GM21381 (cell line): ENCODE measurements around the gene SMYD3.

Experiments
- ATAC-seq: cut with Tn5 transposase; IDR thresholded peaks from one replicate; pipeline ENCODE4 v1.9.1; 2021; ENCODE audit warnings: mild to moderate bottlenecking, moderate library complexity; ENCODE audit not compliant: unreplicated experiment

The SMYD3 gene

DNA sequence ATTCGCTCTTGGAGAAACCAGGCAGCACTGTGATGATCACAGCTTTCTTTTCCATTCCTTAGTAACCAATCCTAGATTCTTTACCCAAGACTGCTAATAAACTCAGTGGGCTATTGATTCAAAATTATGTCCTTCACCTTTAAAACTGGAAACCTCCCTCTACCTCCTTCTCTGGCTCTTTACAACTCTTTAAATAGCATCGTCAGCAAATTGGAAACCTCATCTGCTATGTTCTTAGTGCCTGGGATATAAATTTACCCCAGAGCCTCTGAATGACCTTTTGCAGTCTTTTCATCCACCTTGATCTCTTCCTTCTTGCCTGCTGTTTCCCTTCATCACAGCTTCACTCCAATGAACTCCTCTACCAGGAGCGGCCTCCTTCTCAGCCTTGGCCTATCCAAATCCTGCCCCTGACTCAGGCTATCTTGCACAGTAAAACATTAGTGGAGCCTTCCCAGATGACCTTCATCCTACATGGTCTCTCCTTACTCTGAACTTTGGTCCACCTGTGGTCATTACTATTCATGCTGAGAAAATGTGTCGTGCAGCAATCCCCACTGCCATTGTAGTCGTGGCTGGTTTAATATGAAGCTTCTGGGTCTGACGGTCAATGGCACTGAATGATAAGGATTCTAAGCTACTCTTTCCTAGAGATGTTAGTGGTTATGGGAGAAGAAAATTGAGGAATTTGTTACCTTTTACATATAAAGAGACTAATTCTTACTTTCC is 644.1 kb downstream of the SMYD3 start:
- no peak for ATAC-seq

DNA sequence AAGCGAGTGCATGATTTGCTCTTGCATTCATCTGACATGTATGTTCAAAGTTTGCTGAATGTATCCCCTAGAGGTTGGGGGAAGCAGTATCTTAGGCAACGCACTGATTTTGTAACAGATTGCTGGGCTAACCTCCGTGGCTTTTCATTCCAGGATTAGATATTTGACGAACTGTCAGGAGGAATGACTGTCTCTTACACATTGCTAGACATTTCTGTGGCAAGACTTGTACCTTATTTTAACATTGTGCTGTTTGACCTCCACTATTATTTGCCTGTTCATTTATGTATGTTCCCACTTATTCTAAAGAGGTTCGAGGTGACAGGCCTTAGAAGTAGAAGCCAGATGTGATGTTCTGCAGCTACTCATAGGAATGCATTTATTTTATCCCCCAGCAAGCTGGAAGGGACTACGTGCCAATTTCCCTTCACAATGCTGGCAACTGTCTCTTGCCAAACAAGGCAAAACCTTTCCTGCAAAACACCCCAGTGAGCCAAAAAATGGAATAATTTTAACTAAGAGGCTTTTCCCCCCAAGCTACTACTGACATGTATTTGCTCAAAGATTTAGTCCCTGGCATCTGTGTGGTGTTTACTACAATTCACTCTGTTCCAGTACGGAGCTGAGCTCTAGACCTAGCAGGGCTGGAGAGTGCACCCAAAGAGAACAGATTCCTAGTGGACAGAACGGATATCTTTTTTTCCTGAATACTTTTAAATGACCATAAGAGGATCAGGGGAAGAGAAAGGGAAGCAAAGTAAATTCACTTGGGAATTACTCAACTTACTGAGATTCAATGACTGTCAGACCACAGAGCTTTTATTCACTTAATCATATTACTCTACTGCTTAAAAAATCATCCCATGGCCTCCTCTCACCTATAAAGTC is 646.2 kb downstream of the SMYD3 start:
- no peak for ATAC-seq

DNA sequence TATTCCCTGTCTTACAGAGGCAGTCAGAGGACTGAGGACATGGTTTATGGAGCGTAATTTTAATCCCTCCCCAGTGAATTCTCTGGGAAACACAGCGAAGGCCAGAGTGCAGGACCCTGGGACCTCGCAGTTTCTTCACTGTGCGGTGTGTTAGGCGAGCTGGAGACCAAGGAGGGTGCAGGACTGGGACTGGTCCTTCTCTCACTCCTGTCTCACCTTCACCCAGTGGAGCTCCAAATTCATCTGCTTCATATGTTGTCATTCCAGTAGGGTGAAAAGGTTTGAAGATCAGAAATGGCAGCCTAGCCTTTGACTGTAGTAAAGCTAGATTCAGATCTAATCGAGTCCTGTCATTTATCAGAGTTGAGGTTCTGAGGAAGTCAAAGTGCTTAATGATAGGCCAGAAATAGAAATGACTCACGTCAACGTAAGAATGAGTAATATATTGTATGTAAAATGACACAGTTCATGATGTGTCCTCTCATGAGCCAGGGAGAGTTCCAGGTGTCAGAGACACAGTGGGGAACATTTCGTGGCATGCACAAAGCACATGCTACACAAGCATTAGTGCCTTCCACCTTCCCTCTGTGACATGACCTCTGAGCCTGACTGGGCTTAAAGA is 647.5 kb downstream of the SMYD3 start:
- ATAC-seq: no peak

DNA sequence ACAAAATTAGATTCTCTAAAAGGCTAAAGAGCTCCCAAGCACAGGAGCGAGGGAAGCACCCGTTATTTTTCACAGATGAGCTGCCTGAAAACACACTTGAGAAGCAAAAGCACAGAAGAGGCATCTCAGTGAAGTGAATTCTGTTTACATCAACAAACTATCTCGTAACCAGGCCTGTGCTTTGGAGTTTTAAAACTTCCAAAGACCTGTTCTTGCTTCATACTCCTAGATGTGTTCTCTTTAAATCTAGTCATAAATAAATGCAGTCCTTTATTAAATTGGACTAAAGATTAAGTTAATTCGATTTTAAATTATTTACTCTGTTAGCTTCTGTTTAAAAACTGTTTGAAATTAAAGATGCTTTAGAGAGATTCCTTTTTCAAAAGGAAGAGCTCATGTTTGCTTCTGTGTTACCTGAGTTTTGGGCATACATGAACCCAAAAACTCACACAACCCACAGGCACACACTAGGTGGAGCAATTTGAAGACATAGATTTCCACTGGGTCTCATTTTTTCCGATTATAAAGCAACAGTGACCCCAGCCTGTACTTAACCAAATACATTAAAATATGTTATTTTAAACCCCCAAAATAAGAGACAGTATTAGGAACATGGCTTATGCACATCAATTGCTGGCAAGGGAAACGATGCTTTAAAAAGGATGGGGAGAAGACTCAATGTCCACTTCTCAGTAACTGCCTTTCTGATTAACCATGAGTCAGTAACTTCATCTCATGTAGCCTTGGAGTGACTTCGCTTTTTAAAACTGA is 648.2 kb downstream of the SMYD3 start:
- ATAC-seq: no peak

DNA sequence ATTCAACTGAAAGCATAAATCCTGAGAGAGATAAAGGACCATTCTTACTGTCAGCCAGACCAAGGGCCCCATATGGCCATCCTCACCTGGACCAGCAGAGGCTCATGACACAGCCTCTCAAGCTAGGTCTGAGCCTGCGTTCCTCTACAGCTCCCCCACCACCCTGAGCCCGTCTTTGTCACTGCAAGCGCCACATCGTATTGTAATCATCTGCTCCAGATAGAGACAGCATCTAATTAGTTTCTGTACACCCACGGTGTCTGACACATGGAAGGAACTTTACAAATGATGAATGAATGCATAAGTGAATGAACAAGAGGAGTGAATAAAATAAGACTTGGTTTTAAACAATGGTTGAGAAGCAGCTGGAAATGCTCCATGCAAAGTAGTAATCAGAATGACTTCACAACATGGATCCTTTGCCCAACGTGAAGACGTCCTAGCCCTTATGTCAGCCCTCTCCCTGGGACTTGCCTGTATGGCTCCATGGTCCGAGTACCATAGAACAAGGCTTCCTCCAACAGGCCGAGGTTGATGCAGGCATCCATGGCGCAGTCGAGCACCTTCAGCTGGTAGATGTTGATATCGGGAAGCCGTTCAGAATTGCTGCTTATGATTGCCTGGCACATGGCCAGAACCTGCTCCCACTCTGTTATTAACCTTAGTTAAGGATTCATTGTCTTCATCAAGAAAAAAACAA is 648.9 kb downstream of the SMYD3 start:
- ATAC-seq: no peak

DNA sequence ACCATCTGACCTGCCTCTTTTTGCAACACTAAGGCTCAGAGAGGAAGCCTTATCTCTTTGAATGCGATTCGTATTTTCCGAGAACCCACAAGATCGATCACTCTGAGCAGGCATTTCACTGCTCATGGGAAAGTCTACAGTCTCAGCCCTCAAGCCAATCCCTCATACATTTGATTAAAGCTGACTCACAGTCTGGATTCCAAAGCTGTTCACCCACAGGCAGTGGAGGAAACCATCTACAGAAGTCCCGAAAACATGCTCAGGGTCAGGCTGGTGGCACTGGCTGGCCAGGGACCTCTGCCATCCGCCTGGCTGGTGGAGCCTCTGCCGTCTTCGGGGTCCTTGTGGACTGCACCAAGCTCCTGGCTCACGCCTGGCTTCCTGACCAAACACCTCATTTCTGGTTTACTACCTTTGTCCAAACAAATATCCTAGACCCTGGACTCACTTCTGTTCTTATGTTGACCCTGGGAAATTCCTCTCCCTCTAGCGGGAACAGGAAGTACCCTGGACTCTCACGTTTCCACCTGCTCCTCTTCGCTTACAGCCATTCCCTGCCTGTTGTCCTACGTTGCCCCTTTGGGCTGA is 650.0 kb downstream of the SMYD3 start:
- ATAC-seq: no peak

DNA sequence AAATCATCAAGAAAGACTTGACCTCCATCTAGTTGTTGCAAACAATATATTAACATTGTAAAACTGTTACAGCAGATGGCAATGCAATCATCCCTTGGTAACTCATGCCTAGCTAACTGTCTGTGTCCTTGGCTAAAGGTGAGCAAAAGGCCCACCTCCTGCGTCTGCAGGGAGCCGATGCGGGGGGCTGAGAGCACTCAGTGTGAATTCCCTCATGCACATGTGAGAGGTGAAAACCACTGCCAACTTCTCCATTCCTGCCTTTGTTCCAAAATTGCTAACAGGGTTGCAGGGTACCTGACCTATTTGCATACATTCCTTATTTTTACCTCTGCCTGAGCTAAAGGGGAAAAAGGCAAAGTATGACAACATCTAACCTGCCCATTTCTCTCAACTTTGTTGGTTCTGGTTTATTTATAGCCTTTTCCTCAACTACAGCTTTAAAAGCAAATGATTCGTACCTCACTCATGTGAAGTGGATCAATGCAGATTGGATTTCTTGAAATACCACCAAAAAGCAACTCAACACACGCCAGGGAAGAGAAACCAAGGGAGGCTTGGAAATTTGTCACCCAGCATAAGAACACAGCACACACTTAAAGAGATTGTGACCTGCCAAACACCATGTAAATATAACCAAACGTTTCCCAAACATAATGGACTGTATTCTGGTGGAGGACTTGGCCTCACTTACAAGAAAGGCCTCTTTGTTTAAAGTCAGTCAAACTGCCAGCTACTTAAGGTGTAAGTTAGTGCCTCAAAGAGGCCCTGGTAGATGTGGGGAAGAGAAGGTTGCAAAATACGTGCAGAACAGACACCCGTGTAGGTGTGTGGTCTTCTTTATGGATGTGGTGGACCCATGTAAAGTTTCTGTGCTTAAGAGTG is 651.0 kb downstream of the SMYD3 start:
- no peak for ATAC-seq

DNA sequence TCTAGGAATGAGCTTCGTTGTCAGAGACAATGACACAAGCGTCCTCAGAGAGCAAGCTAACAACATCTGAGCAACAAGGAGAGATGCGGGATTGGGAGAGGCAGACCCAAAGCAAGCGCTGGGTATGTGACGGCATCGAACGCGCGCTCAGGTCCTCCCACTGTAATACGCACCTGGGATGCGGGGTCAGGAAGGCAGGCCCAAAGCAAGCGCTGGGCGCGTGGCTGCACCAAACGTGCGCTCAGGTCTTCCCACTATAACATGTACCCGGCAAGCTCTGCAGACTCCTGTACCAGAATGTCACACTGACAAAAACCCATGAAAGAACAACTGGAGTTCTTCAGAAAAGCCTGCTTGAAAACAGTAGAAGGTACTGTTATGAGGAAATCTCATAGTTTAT is 653.8 kb downstream of the SMYD3 start:
- ATAC-seq: no peak

DNA sequence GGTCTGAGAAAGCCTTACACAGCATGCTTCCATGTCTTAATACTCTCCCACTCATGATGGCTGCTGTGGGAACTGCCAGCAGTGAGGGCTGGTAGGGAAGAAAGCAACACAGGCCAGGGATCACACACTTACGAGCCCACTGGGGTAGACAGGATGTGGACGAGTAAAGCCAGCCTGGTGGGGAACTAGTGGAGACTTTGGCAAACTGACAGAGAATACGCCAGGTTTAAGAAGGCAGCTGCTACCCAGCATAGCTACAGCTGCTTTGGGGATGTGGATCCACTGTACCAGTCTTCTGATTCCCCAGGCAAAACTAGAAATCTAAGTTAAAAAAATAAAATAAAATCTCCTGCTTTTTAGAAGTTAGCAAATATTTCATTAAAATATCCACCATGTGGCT is 664.0 kb downstream of the SMYD3 start:
- no peak for ATAC-seq

DNA sequence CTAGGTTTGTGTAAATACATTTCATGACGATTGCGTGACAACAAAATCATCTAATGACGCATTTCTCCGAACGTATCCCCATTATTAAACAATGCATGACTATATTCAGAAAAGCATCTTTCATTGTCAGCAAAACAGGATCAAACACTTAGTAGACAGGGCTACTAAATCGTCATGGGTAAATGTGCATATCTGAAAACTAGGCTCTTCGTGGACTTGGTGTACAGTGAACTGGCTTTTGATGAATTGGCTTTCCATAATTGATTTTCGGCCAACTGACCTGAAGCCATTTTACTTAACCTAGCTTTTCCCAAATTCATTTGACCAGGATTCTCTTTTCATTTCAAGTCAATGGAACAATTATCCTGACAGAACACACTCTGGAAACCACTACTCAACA is 665.0 kb downstream of the SMYD3 start:
- ATAC-seq: no peak

DNA sequence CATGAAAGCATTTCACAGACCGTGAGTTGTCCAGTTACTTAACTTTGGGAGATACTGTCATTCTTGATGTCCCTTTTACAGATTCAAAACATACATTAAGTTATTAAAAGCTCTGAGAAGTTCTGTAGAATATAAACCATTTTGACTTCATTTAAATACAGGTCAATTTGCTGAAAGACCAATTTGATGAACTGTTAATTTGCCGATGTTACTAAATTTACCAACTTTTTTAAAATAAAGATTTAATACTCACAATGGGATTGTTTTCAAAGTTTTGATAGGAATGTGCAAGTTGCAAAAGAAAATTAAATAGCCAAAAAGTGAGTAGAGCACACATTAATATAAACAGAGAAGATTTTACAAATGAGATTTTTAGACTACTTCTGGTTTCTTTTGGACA is 666.1 kb downstream of the SMYD3 start:
- ATAC-seq: no peak

DNA sequence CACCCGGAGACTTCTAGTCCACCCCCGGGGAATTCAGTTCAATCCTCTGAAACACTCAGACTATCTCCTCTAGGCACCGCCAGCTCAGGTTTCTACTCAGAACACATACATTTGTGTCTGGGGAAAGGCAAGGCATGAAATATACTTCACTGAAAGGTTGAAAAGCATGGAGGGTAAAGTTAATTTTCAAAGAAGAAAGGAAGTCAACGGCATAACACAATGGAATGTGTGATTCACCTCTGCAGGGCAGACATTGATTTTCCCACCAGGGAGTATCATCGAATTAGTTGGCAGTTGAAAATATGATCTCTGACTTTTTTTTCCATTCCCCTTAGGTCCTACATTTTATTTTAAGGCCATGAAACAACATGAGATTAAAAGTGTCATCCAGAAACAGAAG is 669.4 kb downstream of the SMYD3 start:
- no peak for ATAC-seq

DNA sequence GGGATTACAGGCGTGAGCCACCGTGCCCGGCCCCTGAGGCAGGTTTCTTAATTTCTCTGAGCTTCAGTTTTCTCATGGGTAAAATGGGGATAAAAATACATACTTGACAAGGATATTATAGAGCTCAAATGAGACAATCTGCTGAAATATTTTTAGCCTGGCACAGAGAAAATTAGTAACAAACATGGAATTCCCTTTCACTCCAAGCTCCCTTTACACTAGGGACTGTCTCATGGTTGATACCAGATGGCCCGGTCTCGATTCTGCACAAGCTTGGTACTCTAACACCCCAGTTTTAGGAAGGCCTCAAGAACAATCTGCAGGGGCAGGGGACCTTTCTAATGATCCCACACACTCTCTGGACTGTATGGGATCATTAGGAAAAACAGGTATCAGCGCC is 671.7 kb downstream of the SMYD3 start:
- ATAC-seq: no peak

DNA sequence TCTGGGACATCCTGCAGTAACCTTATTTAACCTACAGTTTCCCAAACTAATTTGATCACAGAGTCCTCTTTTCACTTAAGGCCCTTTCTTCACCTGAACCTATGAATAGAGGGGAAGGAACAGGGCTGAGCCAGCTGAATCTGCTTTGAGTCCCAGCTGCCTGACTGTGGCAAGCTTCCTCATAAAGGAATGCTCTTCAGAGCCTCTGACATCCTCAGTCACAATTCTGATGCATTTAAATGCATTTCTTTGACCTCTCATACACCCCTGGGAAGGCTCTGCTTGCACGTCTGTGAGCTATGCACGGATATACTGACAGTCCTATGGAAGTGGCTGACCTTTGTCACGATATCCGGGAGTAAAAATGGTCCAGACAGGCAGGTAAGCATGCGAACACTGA is 673.1 kb downstream of the SMYD3 start:
- ATAC-seq: no peak

DNA sequence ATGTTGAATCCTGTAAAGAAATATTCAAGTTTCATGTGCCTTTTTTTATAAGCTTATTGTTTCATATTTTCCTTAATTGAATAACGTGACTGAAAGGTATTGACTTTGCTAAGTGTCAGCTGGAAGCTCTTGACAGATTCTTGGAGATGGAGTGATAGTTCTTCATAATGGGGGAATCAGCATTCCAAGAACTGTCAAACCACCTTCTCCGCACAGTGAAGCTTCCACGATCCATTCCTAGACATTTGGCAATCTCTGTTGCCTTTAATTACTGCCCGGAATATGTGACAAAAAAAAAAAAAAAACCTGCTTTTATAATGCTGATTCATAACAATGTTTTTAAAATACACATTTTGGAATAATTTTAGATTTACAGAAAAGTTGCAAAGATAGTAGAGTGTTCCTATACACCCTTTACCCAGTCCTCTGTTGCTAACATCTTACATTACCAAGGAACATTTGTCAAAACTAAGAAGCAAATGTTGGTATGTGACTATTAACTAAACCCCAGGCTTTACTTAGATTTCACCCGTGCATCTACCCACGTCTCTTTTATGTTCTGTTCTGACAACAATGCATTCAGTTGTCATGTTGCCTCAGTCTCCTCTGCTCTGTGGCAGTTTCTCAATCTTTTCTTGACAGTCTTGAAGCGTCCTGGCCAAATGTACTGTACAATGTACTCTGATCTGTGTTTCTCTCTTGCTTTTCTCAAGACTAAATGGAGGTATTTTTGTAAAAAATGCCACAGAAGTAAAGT is 674.1 kb downstream of the SMYD3 start:
- no peak for ATAC-seq

DNA sequence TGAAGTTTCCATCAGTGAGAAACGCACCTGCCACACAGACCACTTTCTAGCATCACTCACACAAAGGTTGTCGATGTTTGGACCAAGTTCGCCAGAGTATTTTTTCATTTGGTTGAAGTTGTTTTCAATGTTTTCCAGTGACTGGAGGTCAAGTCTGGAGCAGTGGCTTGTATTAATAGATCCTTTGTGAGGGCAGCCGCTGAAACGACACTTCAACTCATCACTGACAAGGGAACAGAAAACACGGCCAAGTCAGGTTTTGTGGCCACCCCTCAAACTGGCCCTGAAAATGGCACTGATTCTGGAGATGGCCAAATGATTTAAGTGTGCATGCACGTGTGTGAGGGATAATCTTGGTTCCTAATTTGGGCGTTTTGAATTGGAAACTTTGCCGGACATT is 675.6 kb downstream of the SMYD3 start:
- no peak for ATAC-seq

DNA sequence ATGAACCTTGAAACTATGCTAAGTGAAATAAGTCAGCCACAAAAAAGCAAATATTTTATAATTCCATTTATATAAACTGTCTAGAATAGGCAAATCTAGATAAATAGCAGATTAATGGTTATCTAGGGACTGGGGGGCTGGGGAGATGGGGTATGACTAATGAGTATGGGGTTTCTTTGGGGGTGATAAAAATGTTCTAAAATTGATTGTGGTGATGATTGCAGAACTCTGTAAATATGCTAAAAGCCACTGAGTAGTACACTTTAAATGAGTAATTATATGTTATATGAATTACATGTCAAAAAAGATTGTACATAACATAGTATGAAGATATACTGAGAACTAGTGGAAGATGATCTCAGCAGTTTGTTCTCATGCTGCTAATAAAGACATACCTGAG is 677.3 kb downstream of the SMYD3 start:
- no peak for ATAC-seq

DNA sequence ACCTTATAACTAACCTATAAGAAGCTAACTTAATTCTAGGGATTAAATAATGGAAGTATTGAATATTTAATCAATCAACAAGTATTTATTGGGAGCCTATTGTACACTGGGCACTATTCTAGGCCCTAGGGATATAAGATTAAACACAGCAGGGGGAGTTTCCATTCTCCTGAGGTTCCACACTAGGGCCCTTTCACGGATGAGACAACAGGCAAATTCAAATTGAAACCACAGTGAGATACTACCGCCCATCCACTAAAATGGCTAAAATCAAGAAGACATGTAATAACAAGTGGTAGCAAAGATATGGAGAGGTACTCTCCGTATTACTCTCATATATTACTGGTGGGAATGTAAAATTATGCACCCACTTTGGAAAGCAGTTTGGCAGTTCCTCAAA is 677.9 kb downstream of the SMYD3 start:
- ATAC-seq: no peak
